ENCODE results near the gene CTNNBIP1.
"Not testable (repeated sequence)": the region's sequence is repeated elsewhere in the genome, so short reads cannot be mapped to it uniquely, and the experiment has no call there.

Gene CTNNBIP1

GRCh38 chr1:9825093-9826074 lies 84.7 kb downstream of the CTNNBIP1 start:
- DNase-seq: peak; percentile 11 to 62

- no peak for DNase-seq
These were observed 85.4 kb downstream of the CTNNBIP1 start for GRCh38 chr1:9824702-9825089.

GRCh38 chr1:9823943-9824701 lies 85.9 kb downstream of the CTNNBIP1 start, which contains the start of gene CLSTN1:
Gene CLSTN1 (minus strand): TSS chr1:9823965. CDS start chr1:9823733, 232 bp downstream.
- peak; percentile 67 to 75 for DNase-seq

- DNase-seq: no peak
These were observed 86.5 kb downstream of the CTNNBIP1 start for GRCh38 chr1:9823693-9823942.

- no peak for DNase-seq
These were observed 87.0 kb downstream of the CTNNBIP1 start for GRCh38 chr1:9822897-9823692.

GRCh38 chr1:9822490-9822889 lies 87.6 kb downstream of the CTNNBIP1 start:
- DNase-seq: no peak

- DNase-seq: no peak
These were observed 88.4 kb downstream of the CTNNBIP1 start for GRCh38 chr1:9821710-9822109.

- DNase-seq: no peak
These were observed 89.5 kb downstream of the CTNNBIP1 start for GRCh38 chr1:9820521-9820920.

- no peak for DNase-seq
These were observed 92.3 kb downstream of the CTNNBIP1 start for GRCh38 chr1:9817734-9818133.

- DNase-seq: no peak
These were observed 93.9 kb downstream of the CTNNBIP1 start for GRCh38 chr1:9816199-9816598.

GRCh38 chr1:9815150-9815549 lies 94.9 kb downstream of the CTNNBIP1 start:
- no peak for DNase-seq

GRCh38 chr1:9814619-9815018 lies 95.5 kb downstream of the CTNNBIP1 start:
- DNase-seq: no peak

GRCh38 chr1:9811239-9811966 lies 98.7 kb downstream of the CTNNBIP1 start:
- DNase-seq: no peak

GRCh38 chr1:9809100-9809510 lies 101.0 kb downstream of the CTNNBIP1 start:
- DNase-seq: no peak

- no peak for DNase-seq
These were observed 101.6 kb downstream of the CTNNBIP1 start for GRCh38 chr1:9808459-9808858.

- no peak for DNase-seq
These were observed 102.5 kb downstream of the CTNNBIP1 start for GRCh38 chr1:9807541-9807940.

- not testable (repeated sequence) for DNase-seq
These were observed 104.1 kb downstream of the CTNNBIP1 start for GRCh38 chr1:9805972-9806371.

- DNase-seq: no peak
These were observed 105.0 kb downstream of the CTNNBIP1 start for GRCh38 chr1:9805006-9805508.

- not testable (repeated sequence) for DNase-seq
These were observed 106.8 kb downstream of the CTNNBIP1 start for GRCh38 chr1:9803003-9803918.

- no peak for DNase-seq
These were observed 108.2 kb downstream of the CTNNBIP1 start for GRCh38 chr1:9801909-9802308.

All from SHP77 (cell line).